ENCODE data around the gene CCDC106. TPM values are rescaled to one million over a fixed set of nuclear protein-coding genes. Genes with fewer than 3 reads are reported as not detected.

Gene CCDC106
- total and polyA plus RNA-seq, 2 of the 4 experiments (the other 2 are of a cell fraction), result 2.3 to 13.6 TPM

GRCh38 chr19:55650602-55651230 is 2.7 kb downstream of the CCDC106 start:
- Histone ChIP-seq H2AFZ (replicated peaks; ENCODE audit: low read length, poor library complexity) (no peak overlapping the region), H3K4me3 (ENCODE audit: insufficient read depth, low read depth, low read length) (no peak overlapping the region), H3K27ac (ENCODE audit: insufficient read depth, low read length) (no peak overlapping the region), H3K9me1 (ENCODE audit: insufficient read depth, low read length) (no peaks in the 10 kb centered on the region), H3K4ac (ENCODE audit: low read depth, low read length) (no peak overlapping the region), H2BK15ac (ENCODE audit: low read depth, low read length) (no peak overlapping the region), H3K79me1 (ENCODE audit: low read depth in 1 of 2, low read length in 2 of 2) (peaks cover 14 to 26% of the 10 kb centered on the region in 2 experiments; a peak in 3 of 4 replicates), H4K20me1 (ENCODE audit: insufficient read depth, low read length) (peaks cover 12% of the 10 kb centered on the region), H2AK9ac (replicated peaks; ENCODE audit: low read depth, low read length, poor library complexity) (no peak overlapping the region), H3K23ac (ENCODE audit: low read depth, low read length) (no peak overlapping the region), H3K14ac (replicated peaks; ENCODE audit: low read depth, low read length) (no peak overlapping the region), H2BK120ac (ENCODE audit: low read depth, low read length) (no peak overlapping the region), H4K91ac (ENCODE audit: insufficient read depth, low read depth, low read length) (no peak overlapping the region), H4K8ac (ENCODE audit: low read depth in 2 of 2, low read length in 2 of 2) (no peak overlapping the region), H2BK20ac (ENCODE audit: low read depth, low read length) (no peak overlapping the region), H3K9ac (ENCODE audit: low read depth, low read length) (no peak overlapping the region), H3K4me1 (ENCODE audit: control insufficient read depth, insufficient read depth, low read length) (peaks cover 5% of the 10 kb centered on the region), H3K36me3 (ENCODE audit: control insufficient read depth, insufficient read depth, low read length) (peaks cover 9% of the 10 kb centered on the region), H2AK5ac (ENCODE audit: low read depth, low read length) (no peak overlapping the region), H3K27me3 (ENCODE audit: control insufficient read depth, insufficient read depth, low read length) (no peaks in the 10 kb centered on the region), H3K4me2 (ENCODE audit: low read depth, low read length) (no peak overlapping the region), H3K18ac (ENCODE audit: low read depth, low read length) (no peak overlapping the region), H2BK5ac (ENCODE audit: low read depth, low read length, poor library complexity, severe bottlenecking) (no peak overlapping the region), H4K5ac (ENCODE audit: low read depth, low read length) (no peak overlapping the region), H3K9me3 (ENCODE audit: control insufficient read depth, insufficient read depth, low read length) (no peaks in the 10 kb centered on the region), H3K56ac (ENCODE audit: extremely low read depth, insufficient read depth, low read length) (no peak overlapping the region)
- intact Hi-C loops (cut with micrococcal nuclease) (no loop called here), dilution Hi-C loops (cut with HindIII; ENCODE audit: low sequenced_read_pairs, unreplicated experiment) (no loop called here), in situ Hi-C loops (cut with MboI; ENCODE audit: low sequenced_read_pairs) (loop anchor here (25.0 kb wide), 2 partner anchors 1188 to 1513 kb away; partner anchors contain the start of genes CDC42EP5, CNOT3 and LENG9)
- no TSS peak for BruUV-seq (replicated peaks)
- no peak for DNase-seq
- TF ChIP-seq CTCF (conservative IDR thresholded peaks at IDR 0.05; ENCODE audit: low read depth, low read length) (no peak), FOS (IDR thresholded peaks at IDR 0.05; ENCODE audit: low read depth, low read length) (no peak), CHD1 (IDR thresholded peaks at IDR 0.05; ENCODE audit: low read depth, low read length) (no peak), MXI1 (IDR thresholded peaks at IDR 0.05; ENCODE audit: borderline replicate concordance, low read depth, low read length) (no peak), RAD21 (IDR thresholded peaks at IDR 0.05; ENCODE audit: low read length) (no peak), MAFK (IDR thresholded peaks at IDR 0.05; ENCODE audit: low read depth, low read length) (no peak), RCOR1 (IDR thresholded peaks at IDR 0.05; ENCODE audit: insufficient replicate concordance, low read length) (no peak), ELK1 (IDR thresholded peaks at IDR 0.05; ENCODE audit: borderline replicate concordance, low read depth, low read length) (no peak)
- 94% methylated on average over 9 of the region's 17 CpGs; no CpG with 5 or more reads in 1 of the 2 experiments for WGBS, 2 experiments (ENCODE audit: extremely low coverage in 2 of 2, insufficient read length in 1 of 2)
- ChIA-PET CTCF (no interaction called here), POLR2A (ENCODE audit: unreplicated experiment) (no interaction called here)
- no peak for ATAC-seq (ENCODE audit: low read depth)

Measured in IMR-90 (cell line).